Mesenchymal stem cell (in vitro differentiated cells and primary cell): ENCODE results near the gene CLMN.
"Not testable (repeated sequence)": the region's sequence is repeated elsewhere in the genome, so short reads cannot be mapped to it uniquely, and the experiment has no call there.

Experiments used
- DNase-seq: peaks from one replicate; pipeline ENCODE4 v3.0.0-alpha.2; 2013
- H2AFZ ChIP-seq: one replicate; pipeline ENCODE4 v1.6.1; 2013; ENCODE audit warnings: low read depth, mild to moderate bottlenecking, control low read depth, inconsistent platforms, low read length, moderate library complexity
- H2AK5ac ChIP-seq: 2 replicates; pipeline ENCODE4 v1.6.1; 2013; ENCODE audit warnings: low read length, moderate library complexity, mild to moderate bottlenecking, inconsistent platforms; ENCODE audit not compliant: severe bottlenecking
- H2BK120ac ChIP-seq: one replicate; pipeline ENCODE4 v1.6.1; 2013; ENCODE audit warnings: low read depth, mild to moderate bottlenecking, inconsistent platforms, low read length, moderate library complexity
- H2BK12ac ChIP-seq, 2 experiments: one replicate each; pipeline ENCODE4 v1.6.1; 2013; ENCODE audit warnings: inconsistent platforms in 2 of 2, low read length in 2 of 2, mild to moderate bottlenecking in 2 of 2, moderate library complexity in 2 of 2, control low read depth in 1 of 2
- H2BK15ac ChIP-seq: one replicate; pipeline ENCODE4 v1.6.1; 2013; ENCODE audit warnings: mild to moderate bottlenecking, low read depth, inconsistent platforms; ENCODE audit not compliant: poor library complexity, severe bottlenecking
- H2BK5ac ChIP-seq: 2 replicates; pipeline ENCODE4 v1.6.1; 2013; ENCODE audit warnings: low read depth, mild to moderate bottlenecking, low read length, control low read depth, inconsistent platforms; ENCODE audit not compliant: poor library complexity, severe bottlenecking
- H3K14ac ChIP-seq, 2 experiments: one replicate each; pipeline ENCODE4 v1.6.1; 2013; ENCODE audit warnings: inconsistent platforms in 2 of 2, low read length in 2 of 2, control low read depth in 1 of 2, mild to moderate bottlenecking in 1 of 2, moderate library complexity in 1 of 2
- H3K18ac ChIP-seq, 2 experiments: one replicate each; pipeline ENCODE4 v1.6.1; 2013; ENCODE audit warnings: inconsistent platforms in 2 of 2, low read length in 2 of 2, control low read depth in 1 of 2, low read depth in 1 of 2, mild to moderate bottlenecking in 1 of 2
- H3K23ac ChIP-seq, 2 experiments: one replicate each; pipeline ENCODE4 v1.6.1; 2013; ENCODE audit warnings: inconsistent platforms in 2 of 2, low read length in 2 of 2, mild to moderate bottlenecking in 2 of 2, moderate library complexity in 2 of 2, control low read depth in 1 of 2
- H3K27ac ChIP-seq: 2 replicates; pipeline ENCODE4 v1.5.1; 2013; ENCODE audit warnings: mild to moderate bottlenecking, moderate library complexity, low read length, control low read depth, inconsistent platforms; ENCODE audit not compliant: poor library complexity, severe bottlenecking
- H3K27me3 ChIP-seq, 2 experiments: 2 replicates each; pipeline versions ENCODE4 v1.6.1 to v1.7.0; 2013; ENCODE audit warnings: low read length in 2 of 2, mild to moderate bottlenecking in 2 of 2, moderate library complexity in 2 of 2, control low read depth in 1 of 2, inconsistent platforms in 1 of 2; ENCODE audit not compliant: control insufficient read depth in 1 of 2, insufficient read depth in 1 of 2
- H3K36me3 ChIP-seq, 2 experiments: 2 replicates each; pipeline versions ENCODE4 v1.6.1 to v1.7.0; 2013; ENCODE audit warnings: low read length in 2 of 2, control low read depth in 1 of 2, inconsistent platforms in 1 of 2, low read depth in 1 of 2, mild to moderate bottlenecking in 1 of 2; ENCODE audit not compliant: insufficient read depth in 2 of 2, control insufficient read depth in 1 of 2
- H3K4ac ChIP-seq, 2 experiments: one replicate each; pipeline ENCODE4 v1.6.1; 2013; ENCODE audit warnings: inconsistent platforms in 2 of 2, low read length in 2 of 2, mild to moderate bottlenecking in 2 of 2, moderate library complexity in 2 of 2, control low read depth in 1 of 2, low read depth in 1 of 2
- H3K4me1 ChIP-seq: 2 replicates; pipeline ENCODE4 v1.6.1; 2013; ENCODE audit warnings: low read depth, low read length, control low read depth; ENCODE audit not compliant: control insufficient read depth, insufficient read depth
- H3K4me2 ChIP-seq: 2 replicates; pipeline ENCODE4 v1.6.1; 2013; ENCODE audit warnings: low read length, mild to moderate bottlenecking, inconsistent platforms; ENCODE audit not compliant: poor library complexity, severe bottlenecking
- H3K4me3 ChIP-seq, 2 experiments: 2 replicates each; pipeline versions ENCODE4 v1.5.1 to v1.7.0; 2013; ENCODE audit warnings: low read length in 2 of 2, mild to moderate bottlenecking in 2 of 2, control low read depth in 1 of 2, low read depth in 1 of 2; ENCODE audit not compliant: insufficient read depth in 1 of 2
- H3K79me1 ChIP-seq: replicated peaks from 2 replicates; pipeline ENCODE4 v1.6.1; 2013; ENCODE audit warnings: mild to moderate bottlenecking, control low read depth, low read length, inconsistent platforms; ENCODE audit not compliant: poor library complexity, severe bottlenecking
- H3K9ac ChIP-seq: 2 replicates; pipeline ENCODE4 v1.7.0; 2013; ENCODE audit warnings: mild to moderate bottlenecking, low read length, moderate library complexity
- H3K9me3 ChIP-seq: 2 replicates; pipeline ENCODE4 v1.7.0; 2013; ENCODE audit warnings: mild to moderate bottlenecking, low read length; ENCODE audit not compliant: control insufficient read depth
- H4K8ac ChIP-seq: one replicate; pipeline ENCODE4 v1.6.1; 2013; ENCODE audit warnings: inconsistent platforms, mild to moderate bottlenecking, low read length, moderate library complexity
- H4K91ac ChIP-seq: one replicate; pipeline ENCODE4 v1.6.1; 2013; ENCODE audit warnings: mild to moderate bottlenecking, low read length, inconsistent platforms
- WGBS: methylation state at CpG from one replicate; pipeline ENCODE4 v1.1.7; 2013; ENCODE audit warnings: mixed read lengths; 5-methylcytosine and 5-hydroxymethylcytosine counted together

The CLMN gene

GRCh38 chr14:95204705-95205104 is 115.0 kb downstream of the CLMN start:
- peaks cover 12% of the 10 kb centered on the region for H3K4me1 ChIP-seq
- no peak overlapping the region for H2AK5ac ChIP-seq
- no peak overlapping the region for H4K91ac ChIP-seq
- H3K14ac ChIP-seq = no peak overlapping the region
- no peak overlapping the region for H2BK5ac ChIP-seq
- H2AFZ ChIP-seq = no peak overlapping the region
- H3K36me3 ChIP-seq = peaks cover 0 to 31% of the 10 kb centered on the region in 2 experiments
- no peak overlapping the region for H2BK12ac ChIP-seq
- WGBS = no CpG with 5 or more reads among the region's 2 CpGs
- H4K8ac ChIP-seq = no peak overlapping the region
- H3K27me3 ChIP-seq = peaks cover 0 to 4% of the 10 kb centered on the region in 2 experiments
- peaks cover 12% of the 10 kb centered on the region for H3K79me1 ChIP-seq
- no peaks in the 10 kb centered on the region for H3K9me3 ChIP-seq
- H3K27ac ChIP-seq = no peak overlapping the region
- no peak overlapping the region for H3K4ac ChIP-seq
- no peak for DNase-seq
- no peak overlapping the region for H3K18ac ChIP-seq
- no peak overlapping the region for H2BK120ac ChIP-seq
- no peak overlapping the region for H3K4me3 ChIP-seq
- no peak overlapping the region for H3K4me2 ChIP-seq
- H3K23ac ChIP-seq = no peak overlapping the region
- no peak overlapping the region for H3K9ac ChIP-seq
- no peak overlapping the region for H2BK15ac ChIP-seq

- H3K9me3 ChIP-seq, H3K23ac ChIP-seq, H4K8ac ChIP-seq, H2BK5ac ChIP-seq, H3K14ac ChIP-seq, H2BK120ac ChIP-seq, H3K9ac ChIP-seq, H2AFZ ChIP-seq, H3K4ac ChIP-seq, H3K27ac ChIP-seq, H3K4me1 ChIP-seq, H3K4me3 ChIP-seq, H2BK12ac ChIP-seq, H4K91ac ChIP-seq, H3K4me2 ChIP-seq, H2AK5ac ChIP-seq, DNase-seq, H3K18ac ChIP-seq, H2BK15ac ChIP-seq, H3K27me3 ChIP-seq: not testable (repeated sequence)
- peaks cover 21% of the 10 kb centered on the region for H3K79me1 ChIP-seq
- peaks cover 0 to 35% of the 10 kb centered on the region in 2 experiments for H3K36me3 ChIP-seq
- WGBS = 100% methylated on average over 2 of the region's 2 CpGs
Measured at GRCh38 chr14:95201745-95202144, 118.0 kb downstream of the CLMN start.

GRCh38 chr14:95200404-95200803 is 119.3 kb downstream of the CLMN start:
- peaks cover 0 to 8% of the 10 kb centered on the region in 2 experiments for H3K27me3 ChIP-seq
- H3K4me1 ChIP-seq = peaks cover 9% of the 10 kb centered on the region

GRCh38 chr14:95199298-95199983 is 120.3 kb downstream of the CLMN start:
- no peak for DNase-seq
- Histone ChIP-seq H2BK15ac (no peak overlapping the region), H2AFZ (no peak overlapping the region), H2BK120ac (no peak overlapping the region), H2AK5ac (peak overlapping the region; percentile 4), H3K4me3 (no peak overlapping the region), H2BK5ac (no peak overlapping the region), H3K4me1 (peaks cover 9% of the 10 kb centered on the region), H3K9me3 (no peaks in the 10 kb centered on the region), H4K8ac (no peak overlapping the region), H3K23ac (no peak overlapping the region), H2BK12ac (no peak overlapping the region), H3K4ac (no peak overlapping the region), H3K27ac (no peak overlapping the region), H4K91ac (no peak overlapping the region), H3K36me3 (peaks cover 0 to 50% of the 10 kb centered on the region in 2 experiments), H3K18ac (no peak overlapping the region), H3K4me2 (no peak overlapping the region), H3K9ac (no peak overlapping the region), H3K27me3 (peaks cover 0 to 8% of the 10 kb centered on the region in 2 experiments), H3K14ac (no peak overlapping the region), H3K79me1 (peaks cover 29% of the 10 kb centered on the region)
- 68% methylated on average over 8 of the region's 8 CpGs for WGBS

More at GRCh38 chr14:95200404-95200803, 119.3 kb downstream of the CLMN start:
- Histone ChIP-seq H3K4me2 (no peak overlapping the region), H4K8ac (no peak overlapping the region), H3K9ac (no peak overlapping the region), H3K4ac (no peak overlapping the region), H4K91ac (no peak overlapping the region), H3K27ac (no peak overlapping the region), H3K14ac (no peak overlapping the region), H2BK15ac (no peak overlapping the region), H3K79me1 (peaks cover 26% of the 10 kb centered on the region), H2BK120ac (no peak overlapping the region), H3K36me3 (peaks cover 0 to 43% of the 10 kb centered on the region in 2 experiments), H2AK5ac (no peak overlapping the region), H3K9me3 (no peaks in the 10 kb centered on the region), H3K18ac (peak overlapping the region in 1 of 2 experiments; percentile 18), H3K23ac (no peak overlapping the region), H2BK12ac (no peak overlapping the region), H2AFZ (no peak overlapping the region), H3K4me3 (no peak overlapping the region), H2BK5ac (no peak overlapping the region)
- no peak for DNase-seq
- 80% methylated on average over 7 of the region's 7 CpGs for WGBS
